Liver (tissue), 9 donors: ENCODE measurements around the gene PLEKHA8. TPM values are rescaled to one million over a fixed set of nuclear protein-coding genes. Genes with fewer than 3 reads are reported as not detected.

Experiments used
- DNase-seq: peaks from one replicate; pipeline ENCODE4 v3.0.0-alpha.2; 2017; ENCODE audit warnings: low spot score
- H3K27ac ChIP-seq, 2 donors: one replicate each; pipeline ENCODE4 v1.7.0; 2013; ENCODE audit warnings: inconsistent platforms in 2 of 2, low read length in 2 of 2, control low read depth in 1 of 2, low read depth in 1 of 2, mild to moderate bottlenecking in 1 of 2
- H3K27me3 ChIP-seq, 4 donors: one replicate each; pipeline versions ENCODE4 v1.6.1 to v1.7.0; 2013; ENCODE audit warnings: low read length in 3 of 4, inconsistent platforms in 1 of 4, mild to moderate bottlenecking in 1 of 4, moderate library complexity in 1 of 4; ENCODE audit not compliant: control insufficient read depth in 4 of 4, insufficient read depth in 4 of 4
- H3K36me3 ChIP-seq, 4 donors: one replicate each; pipeline versions ENCODE4 v1.6.1 to v1.7.0; 2013; ENCODE audit warnings: low read length in 3 of 4, mild to moderate bottlenecking in 3 of 4, low read depth in 1 of 4, moderate library complexity in 1 of 4; ENCODE audit not compliant: control insufficient read depth in 4 of 4, insufficient read depth in 3 of 4
- H3K4me1 ChIP-seq, 4 donors: one replicate each; pipeline versions ENCODE4 v1.6.1 to v1.7.0; 2013; ENCODE audit warnings: low read length in 3 of 4, mild to moderate bottlenecking in 3 of 4, moderate library complexity in 1 of 4; ENCODE audit not compliant: control insufficient read depth in 4 of 4, insufficient read depth in 4 of 4
- H3K4me3 ChIP-seq, 3 donors: one replicate each; pipeline versions ENCODE4 v1.6.1 to v1.7.0; 2013; ENCODE audit warnings: low read length in 3 of 3, control low read depth in 1 of 3, low read depth in 1 of 3, mild to moderate bottlenecking in 1 of 3
- H3K9ac ChIP-seq, 2 donors: one replicate each; pipeline ENCODE4 v1.7.0; 2013; ENCODE audit warnings: low read length in 2 of 2, mild to moderate bottlenecking in 2 of 2, moderate library complexity in 2 of 2, control low read depth in 1 of 2, low read depth in 1 of 2
- H3K9me3 ChIP-seq, 4 donors: one replicate each; pipeline versions ENCODE4 v1.6.1 to v1.7.0; 2013; ENCODE audit warnings: low read length in 3 of 4; ENCODE audit not compliant: control insufficient read depth in 4 of 4
- EGR1 ChIP-seq, 2 donors: IDR thresholded peaks; 2 replicates each; pipeline ENCODE4 v1.6.1; 2016 to 2018; ENCODE audit warnings: antibody characterized with exemption in 2 of 2, low read depth in 2 of 2
- FOXA2 ChIP-seq: IDR thresholded peaks from 2 replicates; pipeline ENCODE4 v1.6.1; 2016; ENCODE audit warnings: antibody characterized with exemption
- GABPA ChIP-seq, 2 donors: IDR thresholded peaks in 1 of 2; conservative IDR thresholded peaks in 1 of 2; 2 replicates each; pipeline ENCODE4 v1.6.1; 2016; ENCODE audit warnings: antibody characterized with exemption in 2 of 2, mild to moderate bottlenecking in 1 of 2, moderate library complexity in 1 of 2
- HNF4A ChIP-seq, 2 donors: conservative IDR thresholded peaks; 2 replicates each; pipeline ENCODE4 v1.6.1; 2016; ENCODE audit warnings: antibody characterized with exemption in 2 of 2, mild to moderate bottlenecking in 2 of 2
- JUND ChIP-seq, 2 donors: IDR thresholded peaks; 2 replicates each; pipeline ENCODE4 v1.6.1; 2016; ENCODE audit warnings: antibody characterized with exemption in 2 of 2
- MAX ChIP-seq: IDR thresholded peaks from 2 replicates; pipeline ENCODE4 v1.6.1; 2016; ENCODE audit warnings: antibody characterized with exemption
- NR2F2 ChIP-seq: IDR thresholded peaks from 2 replicates; pipeline ENCODE4 v1.6.1; 2016; ENCODE audit warnings: antibody characterized with exemption
- RAD21 ChIP-seq, 2 donors: IDR thresholded peaks; 2 replicates each; pipeline ENCODE4 v1.6.1; 2016; ENCODE audit warnings: antibody characterized with exemption in 2 of 2, mild to moderate bottlenecking in 2 of 2
- RXRA ChIP-seq, 2 donors: IDR thresholded peaks; 2 replicates each; pipeline ENCODE4 v1.6.1; 2017 to 2018; ENCODE audit warnings: antibody characterized with exemption in 2 of 2, mild to moderate bottlenecking in 1 of 2
- SP1 ChIP-seq: IDR thresholded peaks from 2 replicates; pipeline ENCODE4 v1.6.1; 2018; ENCODE audit warnings: antibody characterized with exemption, mild to moderate bottlenecking
- TAF1 ChIP-seq: conservative IDR thresholded peaks from 2 replicates; pipeline ENCODE4 v1.6.1; 2016; ENCODE audit warnings: antibody characterized with exemption, mild to moderate bottlenecking
- YY1 ChIP-seq: IDR thresholded peaks from 2 replicates; pipeline ENCODE4 v1.6.1; 2016; ENCODE audit warnings: antibody characterized with exemption, mild to moderate bottlenecking
- ZBTB33 ChIP-seq: IDR thresholded peaks from 2 replicates; pipeline ENCODE4 v1.6.1; 2016; ENCODE audit warnings: antibody characterized with exemption
- WGBS: extraction: QIAGEN DNeasy Blood & Tissue Kit; methylation state at CpG from one replicate; pipeline ENCODE4 v1.1.7; 2013; 5-methylcytosine and 5-hydroxymethylcytosine counted together
- polyA plus RNA-seq, 2 donors: library from polyadenylated mRNA; stranded (reverse) in 1 of 2; unstranded in 1 of 2; fragments of 200-250 nt in 1 of 2; fragments of >200 nt in 1 of 2; fragmentation: Nextera tagmentation in 1 of 2; extraction: Ambion mirVana in 1 of 2; gene quantifications; one replicate each; pipeline versions ENCODE4 v1.2.1 to v1.2.3, GENCODE V29; 2013 to 2015
- total RNA-seq, 2 donors: library from RNA; depleted of rRNA; stranded (reverse); fragments of >200 nt; gene quantifications; one replicate each; pipeline ENCODE4 v1.2.3, GENCODE V29; 2014
- TF ChIP-seq, protein P1 (sequence below): fragments of 150-350 bp; IDR thresholded peaks from 2 replicates; pipeline ENCODE4 v1.5.1; 2017; ENCODE audit warnings: improper control_type of control experiment, low read depth, low read length; ENCODE audit not compliant: missing input control
- donor health status: healthy.
- donor health status: healthy.
- donor health status: healthy.
- donor health status: healthy.
- donor health status: healthy.

Gene PLEKHA8
- total and polyA plus RNA-seq, 4 donors = 1.0 to 5.4 (median 2.4) TPM

GRCh38 chr7:30001998-30002397 is 26.2 kb upstream of the PLEKHA8 start:
- Histone ChIP-seq H3K4me1 (no peaks in the 10 kb centered on the region), H3K4me3 (no peak overlapping the region), H3K36me3 (no peaks in the 10 kb centered on the region), H3K27ac (no peak overlapping the region), H3K9me3 (no peaks in the 10 kb centered on the region), H3K27me3 (no peaks in the 10 kb centered on the region), H3K9ac (no peak overlapping the region)
- DNase-seq = no peak
- WGBS = 82% methylated on average over 2 of the region's 2 CpGs
- TF ChIP-seq YY1 = no peak
- no peak for TF ChIP-seq TAF1
- no peak for TF ChIP-seq JUND (IDR thresholded peaks at IDR 0.05)
- no peak for TF ChIP-seq RXRA (IDR thresholded peaks at IDR 0.05)
- TF ChIP-seq RAD21 (IDR thresholded peaks at IDR 0.05) = no peak
- no peak for TF ChIP-seq FOXA2
- TF ChIP-seq MAX = no peak
- TF ChIP-seq ZBTB33 = no peak
- TF ChIP-seq GABPA (IDR thresholded peaks at IDR 0.05 in 1 of 2, conservative IDR thresholded peaks at IDR 0.05 in 1 of 2) = no peak
- TF ChIP-seq NR2F2 = no peak
- TF ChIP-seq, protein P1, sequence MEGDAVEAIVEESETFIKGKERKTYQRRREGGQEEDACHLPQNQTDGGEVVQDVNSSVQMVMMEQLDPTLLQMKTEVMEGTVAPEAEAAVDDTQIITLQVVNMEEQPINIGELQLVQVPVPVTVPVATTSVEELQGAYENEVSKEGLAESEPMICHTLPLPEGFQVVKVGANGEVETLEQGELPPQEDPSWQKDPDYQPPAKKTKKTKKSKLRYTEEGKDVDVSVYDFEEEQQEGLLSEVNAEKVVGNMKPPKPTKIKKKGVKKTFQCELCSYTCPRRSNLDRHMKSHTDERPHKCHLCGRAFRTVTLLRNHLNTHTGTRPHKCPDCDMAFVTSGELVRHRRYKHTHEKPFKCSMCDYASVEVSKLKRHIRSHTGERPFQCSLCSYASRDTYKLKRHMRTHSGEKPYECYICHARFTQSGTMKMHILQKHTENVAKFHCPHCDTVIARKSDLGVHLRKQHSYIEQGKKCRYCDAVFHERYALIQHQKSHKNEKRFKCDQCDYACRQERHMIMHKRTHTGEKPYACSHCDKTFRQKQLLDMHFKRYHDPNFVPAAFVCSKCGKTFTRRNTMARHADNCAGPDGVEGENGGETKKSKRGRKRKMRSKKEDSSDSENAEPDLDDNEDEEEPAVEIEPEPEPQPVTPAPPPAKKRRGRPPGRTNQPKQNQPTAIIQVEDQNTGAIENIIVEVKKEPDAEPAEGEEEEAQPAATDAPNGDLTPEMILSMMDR = no peak
- no peak for TF ChIP-seq HNF4A (conservative IDR thresholded peaks at IDR 0.05)
- no peak for TF ChIP-seq SP1
- no peak for TF ChIP-seq EGR1 (IDR thresholded peaks at IDR 0.05; ENCODE audit: low read depth in 2 of 2)

DNA sequence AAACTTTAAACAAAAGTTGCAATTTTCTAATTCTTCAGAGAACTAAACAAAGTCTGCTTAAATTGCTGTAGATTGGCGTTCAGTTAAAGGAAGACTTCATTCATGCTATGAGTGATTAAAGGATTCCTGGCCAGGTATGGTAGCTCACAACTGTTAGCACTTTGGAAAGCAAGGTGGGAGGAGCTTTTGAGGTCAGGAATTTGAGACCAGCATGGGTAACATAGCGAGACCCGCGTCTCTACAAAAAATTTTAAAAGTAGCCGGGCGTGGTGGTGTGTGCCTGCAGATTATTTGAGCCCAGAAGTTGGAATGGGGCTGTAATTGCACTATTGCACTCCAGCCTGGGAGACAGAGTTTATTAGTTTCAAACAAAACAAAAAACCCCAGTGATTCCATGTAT is 25.1 kb upstream of the PLEKHA8 start:
- 52% methylated on average over 6 of the region's 6 CpGs for WGBS

More for the DNA sequence above, 25.1 kb upstream of the PLEKHA8 start:
- no peak for DNase-seq
- no peaks in the 10 kb centered on the region for H3K27me3 ChIP-seq
- no peaks in the 10 kb centered on the region for H3K36me3 ChIP-seq
- H3K4me3 ChIP-seq = no peak overlapping the region
- H3K27ac ChIP-seq = no peak overlapping the region
- TF ChIP-seq TAF1 = no peak
- TF ChIP-seq ZBTB33 = no peak
- H3K9ac ChIP-seq = no peak overlapping the region
- H3K9me3 ChIP-seq = no peaks in the 10 kb centered on the region
- no peaks in the 10 kb centered on the region for H3K4me1 ChIP-seq
